OCI-LY1 (cell line): Measurements from ENCODE around the gene KLHL29.

Experiments
- H2AFZ ChIP-seq: fragments of 200-600 bp; sonication (generic), shearing (Covaris generic); 2 replicates; pipeline ENCODE4 v1.6.0; 2014; ENCODE audit warnings: antibody characterized with exemption, mild to moderate bottlenecking, low read length
- H3F3A ChIP-seq: fragments of 200-600 bp; sonication (generic), shearing (Covaris generic); 2 replicates; pipeline ENCODE4 v1.6.0; 2014; ENCODE audit warnings: mild to moderate bottlenecking, antibody characterized with exemption, low read length, moderate library complexity; ENCODE audit not compliant: insufficient read depth
- H3K27ac ChIP-seq: fragments of 200-600 bp; sonication (generic); 2 replicates; pipeline ENCODE4 v1.5.1; 2014; ENCODE audit warnings: low read length, mixed run types, mild to moderate bottlenecking, low read depth; ENCODE audit not compliant: poor library complexity, severe bottlenecking
- H3K27me3 ChIP-seq: fragments of 200-600 bp; sonication (generic); 2 replicates; pipeline ENCODE4 v1.6.0; 2014; ENCODE audit warnings: antibody characterized with exemption, mild to moderate bottlenecking, low read length, moderate library complexity; ENCODE audit not compliant: insufficient read depth
- H3K36me3 ChIP-seq: fragments of 200-600 bp; sonication (generic); 2 replicates; pipeline ENCODE4 v1.6.1; 2014; ENCODE audit warnings: mild to moderate bottlenecking, antibody characterized with exemption, low read length, moderate library complexity, mixed read lengths; ENCODE audit not compliant: insufficient read depth
- H3K4me1 ChIP-seq: fragments of 200-600 bp; sonication (generic); 2 replicates; pipeline ENCODE4 v1.5.1; 2014; ENCODE audit warnings: mild to moderate bottlenecking, low read length, moderate library complexity; ENCODE audit not compliant: insufficient read depth, severe bottlenecking
- H3K4me2 ChIP-seq: fragments of 200-600 bp; sonication (generic), shearing (Covaris generic); 2 replicates; pipeline ENCODE4 v1.6.1; 2014; ENCODE audit warnings: low read length
- H3K4me3 ChIP-seq: fragments of 200-600 bp; sonication (generic); 2 replicates; pipeline ENCODE4 v1.5.1; 2014; ENCODE audit warnings: low read length, low read depth, mild to moderate bottlenecking, mixed read lengths; ENCODE audit not compliant: poor library complexity, severe bottlenecking
- H3K79me2 ChIP-seq: fragments of 200-600 bp; shearing (Covaris generic); 2 replicates; pipeline ENCODE4 v1.6.1; 2016; ENCODE audit warnings: mixed run types, low read length, mixed read lengths; ENCODE audit not compliant: insufficient read depth
- H3K9ac ChIP-seq: fragments of 200-600 bp; sonication (generic), shearing (Covaris generic); 2 replicates; pipeline ENCODE4 v1.6.1; 2014; ENCODE audit warnings: mild to moderate bottlenecking, low read length, mixed read lengths
- H3K9me2 ChIP-seq: fragments of 200-600 bp; sonication (generic), shearing (Covaris generic); 2 replicates; pipeline ENCODE4 v1.6.1; 2014; ENCODE audit warnings: low read depth, mild to moderate bottlenecking, low read length, mixed read lengths
- H3K9me3 ChIP-seq: fragments of 200-600 bp; shearing (Covaris generic); 2 replicates; pipeline ENCODE4 v1.6.1; 2014; ENCODE audit warnings: low read length, mixed read lengths
- H4K20me1 ChIP-seq: fragments of 200-600 bp; sonication (generic), shearing (Covaris generic); 2 replicates; pipeline ENCODE4 v1.6.0; 2016; ENCODE audit warnings: mild to moderate bottlenecking, low read length; ENCODE audit not compliant: insufficient read depth
- CTCF ChIP-seq: fragments of 200-600 bp; sonication (generic), shearing (Covaris generic); IDR thresholded peaks from 2 replicates; pipeline ENCODE4 v1.5.1; 2017; ENCODE audit warnings: mild to moderate bottlenecking, antibody characterized with exemption, low read length, moderate library complexity, mixed read lengths
- EZH2 ChIP-seq: fragments of 200-600 bp; sonication (generic), shearing (Covaris generic); IDR thresholded peaks from 2 replicates; pipeline ENCODE4 v1.8.0; 2017; ENCODE audit warnings: borderline replicate concordance, mixed run types, mild to moderate bottlenecking, antibody characterized with exemption, low read length, moderate library complexity, mixed read lengths

The KLHL29 gene

GRCh38 chr2:23699580-23699925 lies 314.6 kb downstream of the KLHL29 start:
- Histone ChIP-seq H2AFZ (no peak overlapping the region), H4K20me1 (no peaks in the 10 kb centered on the region), H3K27ac (no peak overlapping the region), H3K9me3 (no peaks in the 10 kb centered on the region), H3K79me2 (no peaks in the 10 kb centered on the region), H3K9me2 (no peaks in the 10 kb centered on the region), H3K27me3 (no peaks in the 10 kb centered on the region), H3F3A (no peaks in the 10 kb centered on the region), H3K36me3 (no peaks in the 10 kb centered on the region), H3K4me2 (no peak overlapping the region), H3K9ac (no peak overlapping the region), H3K4me1 (peaks cover 9% of the 10 kb centered on the region), H3K4me3 (no peak overlapping the region)
- TF ChIP-seq EZH2, result no peak
- no peak for TF ChIP-seq CTCF

- no peaks in the 10 kb centered on the region for H3K9me2 ChIP-seq
- no peak overlapping the region for H3K9ac ChIP-seq
- no peaks in the 10 kb centered on the region for H3F3A ChIP-seq
- no peak overlapping the region for H3K4me2 ChIP-seq
- H3K27me3 ChIP-seq, result no peaks in the 10 kb centered on the region
- no peaks in the 10 kb centered on the region for H4K20me1 ChIP-seq
- H3K36me3 ChIP-seq, result no peaks in the 10 kb centered on the region
- H3K79me2 ChIP-seq, result no peaks in the 10 kb centered on the region
- H2AFZ ChIP-seq, result no peak overlapping the region
- H3K27ac ChIP-seq, result no peak overlapping the region
- TF ChIP-seq CTCF, result no peak
- no peak for TF ChIP-seq EZH2
- H3K4me3 ChIP-seq, result no peak overlapping the region
- H3K4me1 ChIP-seq, result peaks cover 9% of the 10 kb centered on the region
- H3K9me3 ChIP-seq, result no peaks in the 10 kb centered on the region
Measured at GRCh38 chr2:23700627-23701026, 315.6 kb downstream of the KLHL29 start.

GRCh38 chr2:23703037-23703582 lies 318.1 kb downstream of the KLHL29 start:
- no peaks in the 10 kb centered on the region for H3K27me3 ChIP-seq
- H4K20me1 ChIP-seq, result no peaks in the 10 kb centered on the region
- H3K4me2 ChIP-seq, result no peak overlapping the region
- no peaks in the 10 kb centered on the region for H3F3A ChIP-seq
- H3K9me3 ChIP-seq, result no peaks in the 10 kb centered on the region
- no peak overlapping the region for H2AFZ ChIP-seq
- peaks cover 9% of the 10 kb centered on the region for H3K4me1 ChIP-seq
- no peaks in the 10 kb centered on the region for H3K79me2 ChIP-seq
- no peak overlapping the region for H3K9ac ChIP-seq
- H3K27ac ChIP-seq, result no peak overlapping the region
- no peaks in the 10 kb centered on the region for H3K9me2 ChIP-seq
- TF ChIP-seq EZH2 (no peak), CTCF (no peak)
- H3K4me3 ChIP-seq, result no peak overlapping the region
- H3K36me3 ChIP-seq, result no peaks in the 10 kb centered on the region
